ENCODE measurements around the gene FAM3C.
A peak's percentile ranks its signal among the peaks of the same experiment; 100 is the strongest.

Gene FAM3C

GRCh38 chr7:121339082-121339481 is 57.0 kb downstream of the FAM3C start:
- Mint-ChIP-seq H3K9me3 (no peaks in the 10 kb centered on the region), H3K27me3 (peaks cover 14% of the 10 kb centered on the region), H3K27ac (no peak overlapping the region), H3K4me3 (no peak overlapping the region), H3K36me3 (ENCODE audit: low read depth) (peaks cover 22% of the 10 kb centered on the region), H3K4me1 (ENCODE audit: low read depth) (no peaks in the 10 kb centered on the region)
- no peak for DNase-seq

GRCh38 chr7:121337398-121337797 is 58.7 kb downstream of the FAM3C start:
- DNase-seq = no peak
- H3K27ac Mint-ChIP-seq = no peak overlapping the region

GRCh38 chr7:121336579-121336978 is 59.5 kb downstream of the FAM3C start:
- Mint-ChIP-seq H3K9me3 (no peaks in the 10 kb centered on the region), H3K36me3 (ENCODE audit: low read depth) (peaks cover 10% of the 10 kb centered on the region), H3K4me3 (no peak overlapping the region), H3K4me1 (ENCODE audit: low read depth) (no peaks in the 10 kb centered on the region), H3K27ac (no peak overlapping the region), H3K27me3 (peaks cover 19% of the 10 kb centered on the region)
- no peak for DNase-seq

More at GRCh38 chr7:121337398-121337797, 58.7 kb downstream of the FAM3C start:
- H3K9me3 Mint-ChIP-seq = no peaks in the 10 kb centered on the region
- no peak overlapping the region for H3K4me3 Mint-ChIP-seq
- peaks cover 14% of the 10 kb centered on the region for H3K27me3 Mint-ChIP-seq
- H3K36me3 Mint-ChIP-seq (ENCODE audit: low read depth) = peaks cover 18% of the 10 kb centered on the region
- no peaks in the 10 kb centered on the region for H3K4me1 Mint-ChIP-seq (ENCODE audit: low read depth)

GRCh38 chr7:121334875-121335648 is 61.0 kb downstream of the FAM3C start:
- Mint-ChIP-seq H3K9me3 (no peaks in the 10 kb centered on the region), H3K36me3 (ENCODE audit: low read depth) (peaks cover 8% of the 10 kb centered on the region), H3K27ac (no peak overlapping the region), H3K27me3 (peaks cover 30% of the 10 kb centered on the region), H3K4me3 (no peak overlapping the region), H3K4me1 (ENCODE audit: low read depth) (peaks cover 5% of the 10 kb centered on the region)
- no peak for DNase-seq

GRCh38 chr7:121334376-121334775 is 61.7 kb downstream of the FAM3C start:
- H3K27me3 Mint-ChIP-seq = peaks cover 37% of the 10 kb centered on the region
- H3K4me1 Mint-ChIP-seq (ENCODE audit: low read depth) = peaks cover 8% of the 10 kb centered on the region
- H3K27ac Mint-ChIP-seq = no peak overlapping the region
- H3K36me3 Mint-ChIP-seq (ENCODE audit: low read depth) = peaks cover 7% of the 10 kb centered on the region
- no peak for DNase-seq
- no peak overlapping the region for H3K4me3 Mint-ChIP-seq
- H3K9me3 Mint-ChIP-seq = no peaks in the 10 kb centered on the region

- H3K27ac Mint-ChIP-seq = no peak overlapping the region
- no peaks in the 10 kb centered on the region for H3K36me3 Mint-ChIP-seq (ENCODE audit: low read depth)
- peaks cover 63% of the 10 kb centered on the region for H3K27me3 Mint-ChIP-seq
- H3K4me3 Mint-ChIP-seq = no peak overlapping the region
- no peaks in the 10 kb centered on the region for H3K9me3 Mint-ChIP-seq
- peaks cover 20% of the 10 kb centered on the region for H3K4me1 Mint-ChIP-seq (ENCODE audit: low read depth)
- DNase-seq = no peak
Measured at GRCh38 chr7:121331574-121331973, 64.5 kb downstream of the FAM3C start.

- H3K4me3 Mint-ChIP-seq = no peak overlapping the region
- H3K27me3 Mint-ChIP-seq = peaks cover 68% of the 10 kb centered on the region
- no peak overlapping the region for H3K27ac Mint-ChIP-seq
Measured at GRCh38 chr7:121331048-121331447, 65.1 kb downstream of the FAM3C start.

GRCh38 chr7:121330053-121330833 is 65.9 kb downstream of the FAM3C start:
- Mint-ChIP-seq H3K4me3 (peak overlapping the region; percentile 59), H3K27me3 (peaks cover 71% of the 10 kb centered on the region), H3K27ac (no peak overlapping the region), H3K36me3 (ENCODE audit: low read depth) (no peaks in the 10 kb centered on the region), H3K9me3 (no peaks in the 10 kb centered on the region), H3K4me1 (ENCODE audit: low read depth) (peaks cover 20% of the 10 kb centered on the region)
- DNase-seq = peak; percentile 32

More at GRCh38 chr7:121331048-121331447, 65.1 kb downstream of the FAM3C start:
- Mint-ChIP-seq H3K4me1 (ENCODE audit: low read depth) (peaks cover 20% of the 10 kb centered on the region), H3K36me3 (ENCODE audit: low read depth) (no peaks in the 10 kb centered on the region), H3K9me3 (no peaks in the 10 kb centered on the region)
- no peak for DNase-seq

GRCh38 chr7:121329191-121330052 is 66.7 kb downstream of the FAM3C start:
- no peaks in the 10 kb centered on the region for H3K36me3 Mint-ChIP-seq (ENCODE audit: low read depth)

GRCh38 chr7:121328508-121329190 is 67.5 kb downstream of the FAM3C start, which contains the start of gene WNT16:
Gene WNT16 (plus strand): TSS chr7:121329000. CDS start chr7:121329293, 293 bp downstream.
- Mint-ChIP-seq H3K27ac (no peak within 1 kb of the TSS), H3K36me3 (ENCODE audit: low read depth) (no peaks in the 10 kb centered on the region), H3K4me1 (ENCODE audit: low read depth) (peaks cover 20% of the 10 kb centered on the region)

More at GRCh38 chr7:121329191-121330052, 66.7 kb downstream of the FAM3C start:
- H3K27me3 Mint-ChIP-seq = peaks cover 63% of the 10 kb centered on the region
- H3K9me3 Mint-ChIP-seq = no peaks in the 10 kb centered on the region
- H3K4me3 Mint-ChIP-seq = peak overlapping the region; percentile 59
- peaks cover 20% of the 10 kb centered on the region for H3K4me1 Mint-ChIP-seq (ENCODE audit: low read depth)
- peak; percentile 40 for DNase-seq
- no peak overlapping the region for H3K27ac Mint-ChIP-seq

GRCh38 chr7:121327671-121328070 is 68.4 kb downstream of the FAM3C start:
- H3K27ac Mint-ChIP-seq = no peak overlapping the region
- no peak overlapping the region for H3K4me3 Mint-ChIP-seq
- peaks cover 66% of the 10 kb centered on the region for H3K27me3 Mint-ChIP-seq
- no peaks in the 10 kb centered on the region for H3K9me3 Mint-ChIP-seq
- no peaks in the 10 kb centered on the region for H3K36me3 Mint-ChIP-seq (ENCODE audit: low read depth)
- peaks cover 20% of the 10 kb centered on the region for H3K4me1 Mint-ChIP-seq (ENCODE audit: low read depth)
- no peak for DNase-seq

More at GRCh38 chr7:121328508-121329190, 67.5 kb downstream of the FAM3C start, which contains the start of gene WNT16:
- Mint-ChIP-seq H3K4me3 (peak within 1 kb of the TSS; percentile 59), H3K9me3 (no peaks in the 10 kb centered on the region), H3K27me3 (peaks cover 66% of the 10 kb centered on the region)
- no peak for DNase-seq

- Mint-ChIP-seq H3K9me3 (no peaks in the 10 kb centered on the region), H3K4me1 (ENCODE audit: low read depth) (peaks cover 5% of the 10 kb centered on the region), H3K36me3 (ENCODE audit: low read depth) (no peaks in the 10 kb centered on the region), H3K4me3 (no peak overlapping the region), H3K27me3 (peaks cover 37% of the 10 kb centered on the region), H3K27ac (no peak overlapping the region)
- no peak for DNase-seq
Measured at GRCh38 chr7:121323515-121324302, 72.4 kb downstream of the FAM3C start.

GRCh38 chr7:121322460-121322859 is 73.6 kb downstream of the FAM3C start:
- H3K36me3 Mint-ChIP-seq (ENCODE audit: low read depth) = no peaks in the 10 kb centered on the region
- H3K9me3 Mint-ChIP-seq = no peaks in the 10 kb centered on the region
- no peaks in the 10 kb centered on the region for H3K4me1 Mint-ChIP-seq (ENCODE audit: low read depth)
- peaks cover 24% of the 10 kb centered on the region for H3K27me3 Mint-ChIP-seq
- no peak overlapping the region for H3K4me3 Mint-ChIP-seq
- H3K27ac Mint-ChIP-seq = no peak overlapping the region
- no peak for DNase-seq
